ENCODE measurements around the gene SLC25A51. TPM values are rescaled to one million over a fixed set of nuclear protein-coding genes. Genes with fewer than 3 reads are reported as not detected.

The SLC25A51 gene
- total RNA-seq, 1 donor from 2014 or later = 23.8 TPM

DNA sequence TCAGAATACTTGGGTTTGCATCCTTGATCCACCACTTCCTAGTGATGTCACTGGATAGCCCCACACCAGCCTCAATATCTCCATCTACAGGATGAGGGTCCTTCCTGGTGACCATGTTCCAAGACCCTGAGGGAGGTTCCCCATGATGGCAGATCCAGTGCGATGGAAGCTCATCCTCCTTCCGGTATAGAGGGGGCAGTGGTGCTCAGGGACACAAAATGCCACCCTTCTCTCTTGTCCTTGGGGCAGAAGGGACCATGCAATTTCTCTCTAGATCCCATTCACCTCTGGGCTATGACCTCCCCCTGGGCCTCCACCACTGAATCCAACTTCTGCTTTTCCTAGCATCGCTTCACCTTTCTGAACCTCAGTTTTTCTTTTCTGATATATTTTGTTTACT, 5.4 kb upstream of the SLC25A51 start:
- Histone ChIP-seq H3K4me1 (peaks cover 39% of the 10 kb centered on the region), H3K4me3 (no peak overlapping the region), H3K9me3 (no peaks in the 10 kb centered on the region), H3K27me3 (ENCODE audit: low read depth) (no peaks in the 10 kb centered on the region), H3K36me3 (no peaks in the 10 kb centered on the region), H3K27ac (peak overlapping the region; percentile 46)
- TF ChIP-seq, protein P1, sequence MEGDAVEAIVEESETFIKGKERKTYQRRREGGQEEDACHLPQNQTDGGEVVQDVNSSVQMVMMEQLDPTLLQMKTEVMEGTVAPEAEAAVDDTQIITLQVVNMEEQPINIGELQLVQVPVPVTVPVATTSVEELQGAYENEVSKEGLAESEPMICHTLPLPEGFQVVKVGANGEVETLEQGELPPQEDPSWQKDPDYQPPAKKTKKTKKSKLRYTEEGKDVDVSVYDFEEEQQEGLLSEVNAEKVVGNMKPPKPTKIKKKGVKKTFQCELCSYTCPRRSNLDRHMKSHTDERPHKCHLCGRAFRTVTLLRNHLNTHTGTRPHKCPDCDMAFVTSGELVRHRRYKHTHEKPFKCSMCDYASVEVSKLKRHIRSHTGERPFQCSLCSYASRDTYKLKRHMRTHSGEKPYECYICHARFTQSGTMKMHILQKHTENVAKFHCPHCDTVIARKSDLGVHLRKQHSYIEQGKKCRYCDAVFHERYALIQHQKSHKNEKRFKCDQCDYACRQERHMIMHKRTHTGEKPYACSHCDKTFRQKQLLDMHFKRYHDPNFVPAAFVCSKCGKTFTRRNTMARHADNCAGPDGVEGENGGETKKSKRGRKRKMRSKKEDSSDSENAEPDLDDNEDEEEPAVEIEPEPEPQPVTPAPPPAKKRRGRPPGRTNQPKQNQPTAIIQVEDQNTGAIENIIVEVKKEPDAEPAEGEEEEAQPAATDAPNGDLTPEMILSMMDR (IDR thresholded peaks at IDR 0.05) = no peak
- DNase-seq (no peak), ATAC-seq (no peak)
- intact Hi-C loops (cut with DNase I) = no loop called here

DNA sequence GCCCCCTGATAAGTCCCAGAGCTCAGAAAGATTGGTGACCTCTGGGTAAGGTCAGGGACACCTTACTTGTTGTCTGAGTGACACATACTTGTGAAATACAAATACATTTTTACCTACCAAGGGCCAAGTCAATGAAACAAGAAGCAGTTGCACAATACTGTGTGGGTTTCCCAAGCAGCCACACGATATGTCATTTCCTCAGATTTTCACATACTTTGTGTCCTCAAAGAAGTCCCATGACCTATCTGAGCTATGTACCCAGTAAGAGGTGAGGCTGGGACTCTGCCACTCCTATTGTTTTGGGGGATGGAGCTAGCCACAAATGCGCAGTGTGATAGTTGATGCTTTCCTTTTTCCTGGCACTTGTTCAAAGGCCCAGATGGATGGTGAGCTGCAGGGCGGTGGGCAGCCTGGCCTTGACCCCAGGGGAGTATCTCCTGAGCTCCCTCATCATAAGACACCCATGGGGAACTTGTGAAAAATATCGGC, 4.8 kb upstream of the SLC25A51 start:
- intact Hi-C loops (cut with DNase I) = no loop called here
- DNase-seq (no peak), ATAC-seq (peak; percentile 67 to 77)
- no peaks in the 10 kb centered on the region for H3K27me3 ChIP-seq (ENCODE audit: low read depth)
- H3K36me3 ChIP-seq = no peaks in the 10 kb centered on the region
- peak overlapping the region; percentile 46 for H3K27ac ChIP-seq
- TF ChIP-seq, protein P1 (IDR thresholded peaks at IDR 0.05) = no peak
- H3K4me3 ChIP-seq = no peak overlapping the region
- H3K9me3 ChIP-seq = no peaks in the 10 kb centered on the region
- peaks cover 33% of the 10 kb centered on the region for H3K4me1 ChIP-seq

- peak in 1 of 2 donors; percentile 9 for ATAC-seq
- intact Hi-C loops (cut with DNase I) = no loop called here
Measured at GRCh38 chr9:37908283-37908682, 4.4 kb upstream of the SLC25A51 start.

DNA sequence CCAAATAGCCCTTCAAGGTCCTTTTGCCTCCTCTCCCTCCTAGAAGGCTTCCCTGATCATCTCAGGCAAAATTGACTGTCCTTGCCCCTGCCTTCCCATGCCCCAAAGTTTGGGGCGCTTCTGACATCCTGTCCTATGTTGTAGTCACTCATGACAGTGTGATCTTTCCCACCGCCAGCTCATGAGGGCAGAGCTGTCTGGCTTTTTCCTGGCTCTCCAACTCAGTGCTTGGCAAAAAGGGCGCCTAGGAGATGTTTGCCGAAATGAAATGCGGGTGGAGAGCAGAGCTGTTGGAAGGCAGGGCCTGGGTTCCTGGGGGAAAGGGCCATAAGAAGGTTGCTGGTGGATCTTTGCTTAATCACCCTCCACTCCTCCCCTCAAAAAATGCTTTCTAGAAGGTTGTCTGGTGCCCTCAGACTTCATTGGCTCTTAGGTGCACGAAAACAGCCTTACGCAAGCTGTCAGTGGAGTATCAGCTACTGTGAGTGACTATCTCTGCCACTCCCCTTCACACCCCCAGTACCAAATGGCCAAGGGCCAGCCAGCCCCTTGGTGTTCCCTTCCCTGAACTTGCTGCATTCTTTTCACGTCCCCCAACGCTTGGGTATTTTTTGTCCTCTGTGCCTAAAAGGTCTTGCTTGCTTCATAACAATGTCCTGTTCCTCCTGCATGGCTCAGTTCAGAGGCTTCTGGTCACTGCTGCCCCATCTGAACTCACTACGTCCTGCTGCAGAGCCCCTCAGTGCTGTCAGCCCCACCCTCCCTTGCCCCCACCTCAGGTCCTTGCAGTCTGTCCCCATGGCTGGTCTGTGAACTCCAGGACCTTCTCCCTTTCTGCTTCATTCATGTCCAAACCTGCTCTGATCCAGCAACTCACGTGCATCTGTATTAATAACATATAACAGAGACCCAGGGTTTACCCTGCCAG, 2.6 kb upstream of the SLC25A51 start:
- intact Hi-C loops (cut with DNase I) = no loop called here
- DNase-seq = no peak
- H3K27ac ChIP-seq = no peak overlapping the region
- H3K9me3 ChIP-seq = no peaks in the 10 kb centered on the region
- no peak overlapping the region for H3K4me3 ChIP-seq
- ATAC-seq = no peak
- no peaks in the 10 kb centered on the region for H3K27me3 ChIP-seq (ENCODE audit: low read depth)
- TF ChIP-seq, protein P1 (IDR thresholded peaks at IDR 0.05) = no peak
- H3K4me1 ChIP-seq = peaks cover 47% of the 10 kb centered on the region
- no peaks in the 10 kb centered on the region for H3K36me3 ChIP-seq

More at GRCh38 chr9:37908283-37908682, 4.4 kb upstream of the SLC25A51 start:
- Histone ChIP-seq H3K9me3 (no peaks in the 10 kb centered on the region), H3K27me3 (ENCODE audit: low read depth) (no peaks in the 10 kb centered on the region), H3K4me1 (peaks cover 31% of the 10 kb centered on the region), H3K36me3 (no peaks in the 10 kb centered on the region), H3K4me3 (no peak overlapping the region), H3K27ac (peak overlapping the region; percentile 46)
- TF ChIP-seq, protein P1 (IDR thresholded peaks at IDR 0.05) = no peak
- no peak for DNase-seq

GRCh38 chr9:37905776-37906175, 1.8 kb upstream of the SLC25A51 start:
- TF ChIP-seq, protein P1 (IDR thresholded peaks at IDR 0.05) = no peak
- H3K4me3 ChIP-seq = no peak overlapping the region
- no peak overlapping the region for H3K27ac ChIP-seq
- no peak for ATAC-seq
- intact Hi-C loops (cut with DNase I) = no loop called here
- no peaks in the 10 kb centered on the region for H3K36me3 ChIP-seq
- no peak for DNase-seq
- no peaks in the 10 kb centered on the region for H3K27me3 ChIP-seq (ENCODE audit: low read depth)
- H3K4me1 ChIP-seq = peaks cover 48% of the 10 kb centered on the region
- H3K9me3 ChIP-seq = no peaks in the 10 kb centered on the region
